NCI-H510A (cell line): ENCODE measurements around the gene PGK1.
A peak's percentile ranks its signal among the peaks of the same experiment; 100 is the strongest.
"Not testable (repeated sequence)": the region's sequence is repeated elsewhere in the genome, so short reads cannot be mapped to it uniquely, and the experiment has no call there.

Experiments used
- DNase-seq: peaks from one replicate; lab custom pipeline; 2025; lab: John Stamatoyannopoulos, UW

Gene PGK1

DNA sequence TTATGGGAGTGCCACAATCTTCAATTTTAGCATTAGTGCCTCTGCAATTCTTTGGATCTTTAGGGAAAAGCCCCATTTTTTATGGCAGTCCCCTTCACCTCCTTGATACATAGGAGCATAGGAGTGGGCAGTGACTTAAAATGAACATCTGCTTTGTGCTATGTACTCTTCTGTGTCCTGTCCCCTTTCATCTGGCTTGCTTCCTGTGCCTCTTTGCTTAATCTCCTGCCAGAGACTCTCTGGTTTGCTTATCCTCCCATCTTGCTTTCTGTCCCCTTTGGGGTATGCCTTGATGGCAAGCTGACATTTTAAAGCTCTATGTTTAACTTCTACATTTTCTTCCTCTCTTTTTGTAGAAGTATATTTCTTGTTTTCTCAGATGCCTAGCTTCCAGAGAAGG lies 12.3 kb downstream of the PGK1 start:
- no peak for DNase-seq

DNA sequence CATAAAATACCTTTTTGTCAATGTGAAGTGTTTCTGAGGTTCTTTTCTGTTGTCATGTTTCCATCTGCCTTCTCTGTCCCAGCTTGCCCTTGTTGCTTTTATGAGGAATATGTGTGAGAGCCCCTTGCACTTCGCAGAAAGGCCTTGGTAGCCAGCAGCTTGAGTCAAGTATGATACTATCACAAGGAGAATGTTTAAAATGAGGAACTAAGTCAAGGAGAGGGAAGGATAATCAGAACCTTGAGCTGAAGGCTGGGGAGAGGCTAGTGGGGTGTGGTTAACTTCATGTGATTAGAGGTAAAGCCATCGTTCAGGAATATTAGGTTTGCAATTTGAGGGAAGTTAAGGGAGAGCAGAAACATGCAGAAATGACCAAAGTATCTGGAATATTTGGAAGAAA lies 12.7 kb downstream of the PGK1 start:
- no peak for DNase-seq

DNA sequence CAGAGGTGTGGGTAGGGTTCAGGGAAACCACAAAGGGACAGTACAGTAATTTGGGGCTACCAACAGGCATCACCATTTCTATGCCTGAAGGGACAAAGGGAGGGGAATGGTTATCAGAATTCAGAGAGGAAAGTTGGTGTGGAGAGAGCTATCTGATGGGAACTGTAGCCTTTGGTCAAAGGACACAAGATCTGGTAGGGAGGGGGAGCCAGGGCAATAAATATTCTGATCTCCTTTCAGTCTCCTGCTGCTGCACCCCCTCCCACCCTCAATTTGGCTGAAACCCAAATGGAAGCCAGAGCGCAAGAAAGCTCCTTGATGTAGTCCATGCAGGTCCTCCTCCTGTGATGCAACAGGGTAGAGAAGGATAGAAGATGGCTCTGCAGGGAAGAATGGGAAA lies 14.6 kb downstream of the PGK1 start:
- no peak for DNase-seq

DNA sequence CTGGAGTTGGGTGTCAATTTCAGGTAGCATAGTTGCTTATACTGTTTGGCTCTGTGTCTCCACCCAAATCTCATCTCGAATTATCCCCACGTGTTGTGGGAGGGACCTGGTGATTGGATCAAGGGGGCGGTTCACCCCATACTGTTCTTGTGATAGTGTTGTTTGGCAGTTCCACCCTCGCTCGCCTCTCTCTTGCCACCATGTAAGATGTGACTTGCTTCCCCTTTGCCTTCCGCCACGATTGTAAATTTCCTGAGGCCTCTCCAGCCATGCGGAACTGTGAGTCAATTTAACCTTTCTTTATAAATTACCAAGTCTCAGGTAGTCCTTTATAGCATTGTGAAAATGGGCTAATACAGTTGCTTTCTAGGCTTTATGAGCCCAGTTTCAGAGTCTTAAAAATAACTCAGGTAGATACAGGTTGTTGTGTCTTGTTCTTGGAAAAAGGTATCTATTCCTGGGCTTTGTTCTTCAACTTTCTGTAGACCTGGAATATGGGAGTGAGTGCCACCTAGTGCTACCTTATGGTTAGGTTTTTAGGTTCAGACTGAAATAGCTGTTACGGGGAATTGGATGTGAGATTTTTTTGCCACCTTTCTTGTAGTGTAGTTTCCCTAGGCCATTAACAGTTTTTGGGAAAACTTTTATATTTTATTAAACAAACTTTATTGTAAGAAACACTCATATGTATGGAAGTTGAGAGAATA lies 15.6 kb downstream of the PGK1 start:
- DNase-seq = no peak

DNA sequence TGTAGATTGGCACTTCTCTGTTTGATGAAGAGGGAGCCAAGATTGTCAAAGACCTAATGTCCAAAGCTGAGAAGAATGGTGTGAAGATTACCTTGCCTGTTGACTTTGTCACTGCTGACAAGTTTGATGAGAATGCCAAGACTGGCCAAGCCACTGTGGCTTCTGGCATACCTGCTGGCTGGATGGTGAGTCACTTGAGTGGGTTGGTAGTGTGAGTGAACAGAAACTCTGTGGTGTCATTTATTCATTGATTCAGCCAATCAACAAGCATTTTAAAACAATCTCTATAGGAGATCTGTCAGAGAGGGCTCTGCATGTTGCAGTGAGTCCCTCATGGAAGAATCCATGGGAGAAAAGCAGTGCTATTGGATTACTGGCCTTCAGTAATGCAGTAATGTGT lies 19.1 kb downstream of the PGK1 start:
- DNase-seq = no peak

DNA sequence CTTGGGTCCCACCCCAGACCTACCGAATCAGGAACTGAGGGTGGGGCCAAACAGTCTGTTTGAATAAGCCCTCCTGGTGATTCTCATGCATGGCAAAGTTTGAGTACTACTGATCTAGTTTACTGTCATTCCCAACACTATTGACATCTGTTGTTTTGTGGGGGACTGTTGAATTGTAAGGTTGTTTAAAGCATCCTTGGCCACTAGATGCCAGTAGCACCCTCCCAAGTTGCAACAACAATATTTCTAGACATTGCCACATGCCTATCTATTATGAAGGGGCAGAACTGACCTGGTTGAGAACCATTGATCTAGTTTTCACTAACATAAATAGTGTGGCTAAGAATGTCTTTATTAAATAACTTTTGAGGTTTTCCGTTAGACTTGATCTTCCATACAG lies 20.3 kb downstream of the PGK1 start:
- no peak for DNase-seq

DNA sequence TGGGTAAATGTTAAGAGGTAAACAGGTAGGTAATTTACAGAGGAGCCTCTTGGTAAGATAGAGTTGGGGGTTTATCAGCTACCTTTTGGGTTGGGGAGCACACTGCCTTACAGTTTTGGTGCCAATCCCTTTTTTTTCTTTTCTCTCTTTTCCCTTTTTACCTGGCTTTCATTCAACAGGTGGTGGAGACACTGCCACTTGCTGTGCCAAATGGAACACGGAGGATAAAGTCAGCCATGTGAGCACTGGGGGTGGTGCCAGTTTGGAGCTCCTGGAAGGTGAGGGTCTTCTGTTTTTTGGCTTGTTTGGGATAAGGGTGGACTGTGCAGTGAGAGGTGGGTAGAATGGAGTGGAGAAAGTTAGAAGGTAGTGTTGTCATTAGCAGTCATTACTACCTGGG lies 21.1 kb downstream of the PGK1 start:
- no peak for DNase-seq

DNA sequence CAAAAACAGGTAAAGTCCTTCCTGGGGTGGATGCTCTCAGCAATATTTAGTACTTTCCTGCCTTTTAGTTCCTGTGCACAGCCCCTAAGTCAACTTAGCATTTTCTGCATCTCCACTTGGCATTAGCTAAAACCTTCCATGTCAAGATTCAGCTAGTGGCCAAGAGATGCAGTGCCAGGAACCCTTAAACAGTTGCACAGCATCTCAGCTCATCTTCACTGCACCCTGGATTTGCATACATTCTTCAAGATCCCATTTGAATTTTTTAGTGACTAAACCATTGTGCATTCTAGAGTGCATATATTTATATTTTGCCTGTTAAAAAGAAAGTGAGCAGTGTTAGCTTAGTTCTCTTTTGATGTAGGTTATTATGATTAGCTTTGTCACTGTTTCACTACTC lies 21.7 kb downstream of the PGK1 start:
- not testable (repeated sequence) for DNase-seq

DNA sequence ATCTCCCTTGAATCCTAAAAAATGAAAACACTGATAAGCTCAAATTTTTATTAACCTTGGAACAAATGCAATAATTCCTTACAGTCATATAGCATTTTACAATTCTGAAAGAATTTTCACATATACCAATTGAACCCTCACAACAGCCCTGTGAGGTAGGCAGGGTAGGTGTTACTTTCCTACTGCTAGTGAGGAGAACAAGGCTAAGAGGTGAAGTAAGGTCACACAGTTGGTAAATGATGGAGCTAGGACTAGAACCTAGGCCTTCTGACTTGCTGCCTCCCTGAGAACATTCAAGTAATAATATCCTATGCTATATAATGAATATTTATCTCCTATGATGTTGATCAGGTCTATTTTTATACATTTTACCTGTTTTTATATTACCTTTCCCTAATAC lies 25.7 kb downstream of the PGK1 start:
- no peak for DNase-seq

DNA sequence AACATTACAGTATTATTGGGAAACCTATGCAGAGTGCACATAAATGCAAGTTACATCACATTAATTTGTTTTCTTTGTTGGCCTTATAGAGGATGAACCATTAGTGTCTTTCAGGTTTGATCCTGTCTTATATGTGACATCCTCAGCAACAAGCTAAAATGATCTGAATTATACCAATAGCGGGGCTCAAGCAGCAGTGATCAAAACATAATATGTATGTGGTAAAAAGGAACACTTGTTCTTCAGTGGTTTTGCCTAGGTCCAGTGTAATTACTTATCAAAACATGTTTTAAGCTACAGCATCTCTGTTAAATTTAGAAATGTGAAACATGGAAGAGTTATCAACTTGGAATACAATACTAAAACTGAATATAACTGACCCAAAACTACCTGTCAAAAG lies 26.3 kb downstream of the PGK1 start:
- DNase-seq = no peak

DNA sequence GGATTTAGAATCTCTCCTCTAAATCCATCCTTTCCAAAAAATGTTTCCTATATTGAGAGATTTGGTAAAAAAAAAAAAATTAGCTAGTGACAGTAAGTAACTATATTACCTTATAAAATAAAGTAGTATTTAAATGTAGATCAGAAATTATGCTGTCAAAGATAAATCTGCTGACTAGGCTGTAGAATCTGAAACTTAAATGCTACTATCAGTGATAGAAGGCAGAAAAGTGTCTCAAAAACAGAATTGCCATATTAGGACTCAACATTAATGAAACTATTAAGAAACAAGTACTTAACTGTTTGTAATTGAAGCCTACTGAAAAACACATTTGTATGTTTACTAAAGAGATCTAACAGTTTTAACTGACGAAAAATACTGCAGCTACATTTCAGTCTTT lies 27.1 kb downstream of the PGK1 start:
- DNase-seq = no peak

DNA sequence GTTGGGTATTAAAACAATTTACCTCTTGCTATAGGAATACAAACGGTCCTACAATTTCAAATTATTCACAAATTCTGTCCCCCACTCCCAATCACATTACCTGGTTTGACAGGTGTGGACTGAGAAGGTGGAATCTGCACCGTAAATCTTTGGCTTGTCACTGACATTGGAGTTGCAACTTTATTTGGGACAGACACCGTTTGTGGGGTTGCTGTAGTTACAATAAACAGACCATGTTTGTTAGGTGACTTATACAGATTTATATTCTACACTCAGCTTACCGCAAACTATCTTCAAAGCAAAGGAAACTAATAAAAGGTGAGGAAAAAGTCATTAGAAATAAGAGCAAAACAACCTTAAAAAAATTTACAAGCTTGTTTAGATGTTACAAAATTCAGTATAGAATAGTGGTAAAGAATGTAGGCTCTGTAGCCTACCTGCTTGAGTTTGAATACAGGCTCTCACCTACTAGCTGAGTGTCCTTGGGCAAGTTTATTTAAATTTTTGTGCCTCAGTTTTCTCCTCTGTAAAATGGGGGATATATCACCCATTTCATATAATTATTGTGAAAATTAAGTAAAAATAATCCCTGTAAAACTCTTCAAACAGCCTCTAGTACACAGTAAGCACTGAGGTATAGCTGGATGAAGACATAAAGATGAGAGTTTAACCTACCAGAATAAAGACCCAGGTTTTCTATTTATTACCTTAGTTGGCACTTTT lies 29.4 kb downstream of the PGK1 start:
- DNase-seq = no peak

DNA sequence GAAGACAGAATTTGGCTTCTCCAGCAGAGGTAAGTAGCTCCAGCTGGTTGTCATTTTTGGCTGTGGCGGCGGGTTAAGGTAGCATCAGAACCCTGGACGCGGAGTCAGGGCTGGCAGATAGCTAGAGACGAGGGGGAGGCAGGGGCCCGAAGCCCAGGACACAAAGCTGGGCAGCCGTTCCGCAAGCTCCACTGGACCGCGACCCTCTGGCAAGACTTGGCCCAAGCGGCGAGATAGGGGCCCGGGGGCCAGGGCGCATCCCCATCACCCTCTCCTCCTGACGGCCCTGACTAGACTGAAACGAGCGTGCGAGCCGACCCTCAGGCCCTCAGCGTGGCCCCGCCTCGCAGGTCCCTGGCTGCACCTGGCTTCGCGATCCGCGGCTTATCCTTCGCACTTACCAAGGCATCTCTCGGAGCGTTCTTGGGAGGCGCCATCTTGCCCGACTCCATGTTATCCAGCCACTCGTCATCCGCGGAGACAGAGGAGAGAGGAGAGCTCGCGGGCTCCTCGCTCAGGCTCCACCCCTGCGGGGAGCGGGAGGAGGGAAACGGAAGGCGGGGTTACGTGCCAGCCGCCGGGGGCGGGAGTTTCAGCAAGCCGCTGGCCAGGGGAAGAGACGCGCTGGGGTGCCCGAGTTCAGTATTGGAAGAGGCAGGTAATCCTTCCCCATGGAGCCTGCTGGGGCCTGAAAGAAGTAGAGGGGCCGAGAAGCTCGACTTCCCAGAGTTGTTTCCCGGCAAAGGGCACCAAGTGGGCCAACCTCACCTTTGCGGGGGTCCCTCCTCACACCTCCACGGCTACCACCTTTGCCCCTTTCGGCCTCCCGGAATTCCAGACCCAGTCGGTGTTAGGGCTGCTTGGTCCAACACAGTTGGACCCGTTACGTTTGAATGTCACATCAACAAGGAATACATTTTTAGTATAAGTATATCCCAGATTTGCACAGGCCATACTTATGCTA lies 35.4 kb downstream of the PGK1 start, which contains the start of gene TAF9B:
TAF9B (minus strand) TSS at position 491 of the 964 bp plus-strand sequence; CDS start at position 452, 39 bp downstream.
- peak; percentile 80 for DNase-seq

DNA sequence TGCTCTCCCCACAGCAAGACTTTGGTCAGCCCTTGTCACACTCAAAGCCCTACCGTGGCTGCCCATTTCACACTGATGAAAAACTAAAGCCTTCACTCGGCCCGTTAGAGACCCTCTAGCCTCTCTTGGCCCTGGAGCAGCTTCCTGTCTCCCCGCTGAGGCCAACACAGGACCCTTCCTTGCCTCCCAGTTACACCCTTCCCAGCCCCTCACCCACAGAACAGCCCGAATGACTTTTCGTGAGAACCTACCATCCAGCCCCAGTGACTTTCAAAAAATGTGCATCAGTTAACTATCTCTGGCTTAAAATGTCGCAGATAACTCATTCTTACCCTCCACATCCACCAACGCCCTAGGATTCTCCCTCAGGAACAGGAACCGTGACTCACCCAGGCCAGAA lies 36.2 kb downstream of the PGK1 start:
- DNase-seq = no peak

DNA sequence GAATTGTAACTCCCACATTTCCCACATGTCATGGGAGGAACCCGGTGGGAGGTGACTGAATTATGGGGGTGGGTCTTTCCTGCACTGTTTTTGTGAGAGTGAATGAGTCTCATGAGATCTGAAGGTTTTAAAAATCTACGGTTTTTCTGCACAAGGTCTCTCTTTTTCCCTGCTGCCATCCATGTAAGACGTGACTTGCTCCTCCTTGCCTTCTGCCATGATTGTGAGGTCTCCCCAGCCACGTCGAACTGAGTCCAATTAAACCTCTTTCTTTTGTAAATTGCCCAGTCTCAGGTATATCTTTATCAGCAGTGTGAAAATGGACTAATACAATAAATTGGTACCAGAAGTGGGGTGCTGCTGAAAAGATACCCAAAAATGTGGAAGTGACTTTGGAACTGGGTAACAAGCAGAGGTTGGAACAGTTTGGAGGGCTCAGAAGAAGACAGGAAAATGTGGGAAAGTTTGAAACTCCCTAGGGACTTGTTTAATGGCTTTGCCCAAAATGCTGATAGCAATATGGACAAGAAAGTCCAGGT lies 43.0 kb downstream of the PGK1 start:
- DNase-seq = not testable (repeated sequence)

DNA sequence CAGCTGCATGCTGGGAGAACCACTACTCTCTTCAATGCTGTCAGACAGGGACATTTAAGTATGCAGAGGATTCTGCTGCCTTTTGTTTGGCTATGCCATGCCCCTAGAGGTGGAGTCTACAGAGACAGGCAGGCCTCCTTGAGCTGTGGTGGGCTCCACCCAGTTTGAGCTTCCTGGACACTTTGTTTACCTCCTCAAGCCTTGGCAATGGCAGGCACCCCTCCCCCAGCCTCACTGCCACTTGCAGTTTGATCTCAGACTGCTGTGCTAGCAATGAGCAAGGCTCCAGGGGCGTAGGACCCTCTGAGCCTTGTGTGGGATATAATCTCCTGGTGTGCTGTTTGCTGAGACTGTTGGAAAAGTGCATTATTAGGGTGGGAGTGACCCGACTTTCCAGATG lies 53.3 kb downstream of the PGK1 start:
- not testable (repeated sequence) for DNase-seq

DNA sequence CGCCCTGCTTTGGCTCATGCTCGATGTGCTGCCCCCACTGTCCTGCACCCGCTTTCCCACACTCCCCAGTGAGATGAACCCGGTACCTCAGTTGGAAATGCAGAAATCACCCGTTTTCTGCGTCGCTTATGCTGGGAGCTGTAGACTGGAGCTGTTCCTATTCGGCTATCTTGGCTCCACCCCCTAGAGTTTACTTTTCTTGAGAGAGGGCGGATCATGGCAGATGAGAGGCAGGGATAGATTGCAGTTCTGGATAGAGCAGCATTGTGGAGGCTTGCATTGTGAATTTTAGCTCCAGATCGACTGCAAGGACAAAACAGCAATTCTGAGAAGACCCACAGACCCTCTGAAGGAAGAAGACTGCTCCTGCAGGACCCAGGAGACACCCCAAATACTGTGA lies 53.8 kb downstream of the PGK1 start:
- not testable (repeated sequence) for DNase-seq

DNA sequence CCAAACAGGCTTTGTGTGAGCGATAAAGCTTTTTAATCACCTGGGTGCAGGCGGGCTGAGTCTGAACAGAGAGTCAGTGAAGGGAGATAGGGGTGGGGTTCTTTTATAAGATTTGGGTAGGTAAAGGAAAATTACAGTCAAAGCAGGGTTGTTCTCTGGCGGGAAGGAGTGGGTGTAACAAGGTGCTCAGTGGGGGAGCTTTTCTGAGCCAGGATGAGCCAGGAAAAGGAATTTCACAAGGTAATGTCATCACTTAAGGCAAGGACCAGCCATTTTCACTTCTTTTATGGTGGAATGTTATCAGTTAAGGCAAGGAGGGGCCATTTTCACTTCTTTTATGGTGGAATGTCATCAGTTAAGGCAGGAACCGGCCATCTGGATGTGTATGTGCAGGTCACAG lies 56.7 kb downstream of the PGK1 start:
- not testable (repeated sequence) for DNase-seq

DNA sequence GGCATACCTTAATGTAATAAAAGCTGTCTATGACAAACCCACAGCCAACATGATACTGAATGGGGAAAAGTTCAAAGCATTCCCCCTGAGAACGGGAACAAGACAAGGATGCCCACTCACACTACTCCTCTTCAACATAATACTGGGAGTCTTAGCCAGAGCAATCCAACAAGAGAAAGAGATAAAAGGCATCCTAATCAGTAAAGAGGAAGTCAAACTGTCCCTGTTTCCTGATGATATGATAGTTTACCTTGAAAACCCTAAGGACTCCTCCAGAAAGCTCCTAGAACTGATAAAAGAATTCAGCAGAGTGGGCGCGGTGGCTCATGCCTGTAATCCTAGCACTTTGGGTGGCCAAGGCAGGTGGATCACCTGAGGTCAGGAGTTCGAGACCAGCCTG lies 59.1 kb downstream of the PGK1 start:
- not testable (repeated sequence) for DNase-seq

DNA sequence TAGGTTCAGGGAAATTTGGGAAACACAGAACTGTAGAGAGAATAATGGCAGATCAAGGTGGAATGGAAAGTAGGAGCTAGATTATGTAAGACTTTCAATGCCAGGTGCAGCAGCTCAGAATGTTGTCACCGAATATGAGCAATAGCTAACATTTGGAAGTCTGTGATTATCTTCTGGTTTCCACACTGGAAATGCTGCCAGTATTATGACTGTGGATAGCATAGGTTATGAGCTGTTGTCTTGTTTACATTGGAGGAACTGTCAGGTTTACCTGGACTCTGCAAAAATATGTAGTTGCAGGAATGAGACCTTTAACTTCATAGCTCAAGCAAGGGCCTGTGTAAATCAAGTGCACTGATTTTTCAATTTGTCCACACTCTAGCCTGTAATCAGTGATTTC lies 61.4 kb downstream of the PGK1 start:
- DNase-seq = no peak

DNA sequence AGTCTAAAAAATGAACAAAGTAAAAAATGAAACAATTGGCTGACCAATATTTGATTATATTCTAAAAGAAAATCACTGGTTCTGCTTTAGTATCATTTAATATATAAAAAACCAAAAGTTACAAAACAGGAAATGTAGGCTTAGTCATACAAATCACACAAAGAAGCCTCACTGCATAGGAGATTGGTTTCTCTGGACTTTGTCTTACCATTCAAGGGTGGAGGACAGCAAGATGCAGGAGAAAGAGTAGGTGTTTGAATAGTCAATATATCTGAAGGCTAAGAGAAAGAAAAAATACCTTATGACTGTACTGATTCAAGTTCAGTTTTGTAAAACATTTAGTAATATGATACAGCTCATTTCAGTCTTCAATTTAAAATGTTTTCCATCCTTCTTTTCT lies 64.0 kb downstream of the PGK1 start:
- DNase-seq = no peak
